Gastroesophageal sphincter (tissue), 3 donors: ENCODE data around the gene MMP28.

ENCODE experiments used
- CTCF ChIP-seq, 4 experiments: fragments of 200-600 bp in 2 of 4; fragments of 450-650 bp in 2 of 4; sonication (generic) in 1 of 4; IDR thresholded peaks; one replicate each; pipeline ENCODE4 v1.5.1; 2017 to 2019; ENCODE audit warnings: antibody characterized with exemption in 4 of 4, mild to moderate bottlenecking in 2 of 4, moderate library complexity in 2 of 4
- POLR2AphosphoS5 ChIP-seq: sonication (generic); formaldehyde crosslinking; IDR thresholded peaks from one replicate; pipeline ENCODE4 v1.6.1; 2017; ENCODE audit warnings: antibody characterized with exemption

- no peak for TF ChIP-seq CTCF (IDR thresholded peaks at IDR 0.05)
- no peak for TF ChIP-seq POLR2AphosphoS5
These were observed 59.2 kb downstream of the MMP28 start for GRCh38 chr17:35736236-35736635.
